ENCODE results near the gene HOTAIR.

Gene HOTAIR

DNA sequence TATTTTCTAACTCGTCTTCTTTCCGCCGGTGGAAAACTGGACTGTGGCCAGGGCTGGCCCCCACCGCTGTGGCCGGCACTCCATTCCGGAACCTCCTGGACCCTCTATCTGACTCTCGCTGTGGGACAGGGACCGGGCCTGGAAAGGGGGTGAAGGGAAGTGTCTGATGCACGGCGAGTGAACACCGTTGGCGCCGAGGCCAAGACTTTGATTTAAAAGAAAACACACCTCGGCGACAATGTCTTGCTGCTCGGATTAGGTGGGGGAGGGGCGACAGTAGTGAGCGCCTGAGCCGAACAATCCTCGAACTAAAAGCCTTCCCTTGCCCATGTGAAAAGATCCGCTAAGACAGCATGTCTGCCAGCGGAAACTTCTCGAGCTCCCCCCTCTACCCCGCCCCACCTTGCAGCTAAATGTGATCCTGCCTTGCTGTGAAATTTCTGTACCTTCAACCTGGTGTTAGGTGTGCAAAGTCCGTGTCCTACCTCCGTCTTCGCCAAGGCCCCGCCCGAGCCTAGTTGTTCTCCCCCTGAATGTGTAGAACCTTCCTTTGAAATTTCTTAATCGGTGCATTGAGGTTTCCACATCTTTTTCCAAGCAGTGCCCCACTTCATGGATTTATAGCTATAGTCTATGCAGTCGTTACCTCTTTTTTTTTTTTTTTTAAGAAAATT, 862 bp upstream of the HOTAIR start:
- no peak for DNase-seq (ENCODE audit: extremely low spot score)
- POLR2A ChIA-PET, result interaction anchor here (0.9 to 1.9 kb wide), 9 partner anchors 8 to 304 kb away, joined by 3 to 9 read pairs (median 4); partner anchors contain the start of genes CBX5, HNRNPA1, HOXC12 and HOXC4
- CTCF ChIA-PET, result interaction anchor here (0.8 to 1.4 kb wide), 7 partner anchors 9 to 404 kb away, joined by 3 to 8 read pairs (median 3); partner anchors contain the start of genes HOXC10, HOXC13 and HOXC9
- TF ChIP-seq TARDBP (IDR thresholded peaks at IDR 0.05) (no peak), L3MBTL2 (conservative IDR thresholded peaks at IDR 0.05) (peak; percentile 67)

DNA sequence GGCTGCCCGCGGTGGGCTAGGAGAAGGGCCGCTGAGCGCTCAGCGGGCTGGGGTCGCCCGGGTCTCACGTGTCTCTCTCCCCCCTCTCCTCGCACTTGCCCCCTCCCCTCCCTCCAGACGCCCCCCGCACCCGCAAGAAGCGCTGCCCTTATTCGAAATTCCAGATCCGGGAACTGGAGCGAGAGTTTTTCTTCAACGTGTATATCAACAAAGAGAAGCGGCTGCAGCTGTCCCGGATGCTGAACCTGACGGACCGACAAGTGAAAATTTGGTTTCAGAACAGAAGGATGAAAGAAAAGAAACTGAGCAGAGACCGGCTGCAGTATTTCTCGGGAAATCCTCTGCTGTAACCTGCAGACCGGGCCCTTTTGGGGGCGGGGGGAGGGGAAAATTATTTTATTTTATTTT, 314 bp upstream of the HOTAIR start:
- CTCF ChIA-PET, result interaction anchor here (1.2 kb wide), 1 partner anchor 13 kb away, joined by 3 read pairs; no protein-coding TSS in a partner anchor
- TF ChIP-seq BHLHE40 (IDR thresholded peaks at IDR 0.05; ENCODE audit: borderline replicate concordance) (no peak), ZNF384 (IDR thresholded peaks at IDR 0.05) (no peak)
- POLR2A ChIA-PET, result interaction anchor here (1.7 kb wide), 2 partner anchors 11 to 20 kb away, joined by 4 to 7 read pairs; partner anchors contain the start of gene HOXC12
- DNase-seq (ENCODE audit: extremely low spot score), result no peak

DNA sequence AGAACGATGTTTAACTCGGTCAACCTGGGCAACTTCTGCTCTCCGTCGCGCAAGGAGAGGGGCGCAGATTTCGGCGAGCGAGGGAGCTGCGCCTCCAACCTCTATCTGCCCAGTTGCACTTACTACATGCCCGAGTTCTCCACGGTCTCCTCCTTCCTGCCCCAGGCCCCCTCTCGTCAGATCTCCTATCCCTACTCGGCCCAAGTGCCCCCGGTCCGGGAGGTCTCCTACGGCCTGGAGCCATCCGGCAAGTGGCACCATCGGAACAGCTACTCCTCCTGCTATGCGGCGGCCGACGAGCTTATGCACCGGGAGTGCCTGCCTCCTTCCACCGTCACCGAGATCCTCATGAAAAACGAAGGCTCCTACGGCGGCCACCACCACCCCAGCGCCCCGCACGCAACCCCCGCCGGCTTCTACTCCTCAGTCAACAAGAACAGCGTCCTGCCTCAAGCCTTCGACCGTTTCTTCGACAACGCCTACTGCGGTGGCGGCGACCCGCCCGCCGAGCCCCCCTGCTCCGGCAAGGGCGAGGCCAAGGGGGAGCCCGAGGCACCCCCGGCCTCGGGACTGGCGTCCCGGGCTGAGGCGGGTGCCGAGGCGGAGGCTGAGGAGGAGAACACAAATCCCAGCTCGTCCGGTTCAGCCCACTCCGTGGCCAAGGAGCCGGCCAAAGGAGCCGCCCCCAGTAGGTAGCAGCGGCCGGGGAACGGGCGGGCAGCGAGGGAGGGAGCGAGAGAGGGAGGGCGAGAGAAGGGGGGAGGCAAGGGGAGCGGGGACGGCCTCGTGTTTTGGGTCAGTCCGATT, 1.3 kb downstream of the HOTAIR start:
- ChIA-PET POLR2A (interaction anchor here (1.1 to 1.9 kb wide), 7 partner anchors 8 to 34 kb away, joined by 3 to 6 read pairs (median 3); partner anchors contain the start of gene HOXC10), CTCF (interaction anchor here (0.8 kb wide), 1 partner anchor 169 kb away, joined by 3 read pairs; no protein-coding TSS in a partner anchor)
- TF ChIP-seq, protein P1, sequence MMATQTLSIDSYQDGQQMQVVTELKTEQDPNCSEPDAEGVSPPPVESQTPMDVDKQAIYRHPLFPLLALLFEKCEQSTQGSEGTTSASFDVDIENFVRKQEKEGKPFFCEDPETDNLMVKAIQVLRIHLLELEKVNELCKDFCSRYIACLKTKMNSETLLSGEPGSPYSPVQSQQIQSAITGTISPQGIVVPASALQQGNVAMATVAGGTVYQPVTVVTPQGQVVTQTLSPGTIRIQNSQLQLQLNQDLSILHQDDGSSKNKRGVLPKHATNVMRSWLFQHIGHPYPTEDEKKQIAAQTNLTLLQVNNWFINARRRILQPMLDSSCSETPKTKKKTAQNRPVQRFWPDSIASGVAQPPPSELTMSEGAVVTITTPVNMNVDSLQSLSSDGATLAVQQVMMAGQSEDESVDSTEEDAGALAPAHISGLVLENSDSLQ (IDR thresholded peaks at IDR 0.05), result no peak
- peak; percentile 41 for TF ChIP-seq L3MBTL2 (conservative IDR thresholded peaks at IDR 0.05)
- TF ChIP-seq SP1 (IDR thresholded peaks at IDR 0.05), result no peak
- DNase-seq (ENCODE audit: extremely low spot score), result no peak

DNA sequence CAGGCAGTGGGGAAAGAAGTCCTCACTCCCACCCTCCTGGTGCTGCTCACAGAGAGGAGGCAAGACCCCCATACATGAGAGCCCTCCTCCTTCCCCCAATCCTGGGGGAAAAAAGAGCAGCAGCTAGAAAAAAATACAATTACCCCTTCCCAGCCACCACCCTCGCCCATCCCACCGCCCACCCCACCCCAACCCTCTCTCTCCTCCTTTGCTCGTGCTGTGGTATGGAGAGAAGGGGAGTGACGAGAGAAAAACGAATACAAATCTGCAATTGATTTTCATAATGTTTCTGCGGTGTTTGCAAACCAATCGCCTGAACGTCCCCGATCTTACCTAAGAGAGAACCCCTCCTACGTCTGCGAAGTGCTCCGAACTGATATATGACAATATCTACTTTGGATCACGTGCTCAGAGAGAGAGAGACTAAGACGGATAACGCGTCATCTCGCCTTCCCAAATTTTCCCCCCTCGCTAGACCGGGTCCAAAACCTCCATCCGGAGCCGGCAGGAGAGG, 2.0 kb downstream of the HOTAIR start, which contains the start of gene HOXC11:
TSS of gene HOXC11 (plus strand) at position 405 of the 514 bp plus-strand sequence. CDS start 116 bp downstream, outside the sequence.
- ChIA-PET CTCF (interaction anchor here (0.6 to 0.8 kb wide), 2 partner anchors 168 to 230 kb away, joined by 3 to 4 read pairs; no protein-coding TSS in a partner anchor), POLR2A (interaction anchor here (1.1 to 1.9 kb wide), 4 partner anchors 10 to 20 kb away, joined by 3 to 5 read pairs (median 4); partner anchors contain the start of gene HOXC10)
- DNase-seq (ENCODE audit: extremely low spot score), result no peak
- TF ChIP-seq SUZ12 (IDR thresholded peaks at IDR 0.05) (no peak), L3MBTL2 (conservative IDR thresholded peaks at IDR 0.05) (peak; percentile 67)

DNA sequence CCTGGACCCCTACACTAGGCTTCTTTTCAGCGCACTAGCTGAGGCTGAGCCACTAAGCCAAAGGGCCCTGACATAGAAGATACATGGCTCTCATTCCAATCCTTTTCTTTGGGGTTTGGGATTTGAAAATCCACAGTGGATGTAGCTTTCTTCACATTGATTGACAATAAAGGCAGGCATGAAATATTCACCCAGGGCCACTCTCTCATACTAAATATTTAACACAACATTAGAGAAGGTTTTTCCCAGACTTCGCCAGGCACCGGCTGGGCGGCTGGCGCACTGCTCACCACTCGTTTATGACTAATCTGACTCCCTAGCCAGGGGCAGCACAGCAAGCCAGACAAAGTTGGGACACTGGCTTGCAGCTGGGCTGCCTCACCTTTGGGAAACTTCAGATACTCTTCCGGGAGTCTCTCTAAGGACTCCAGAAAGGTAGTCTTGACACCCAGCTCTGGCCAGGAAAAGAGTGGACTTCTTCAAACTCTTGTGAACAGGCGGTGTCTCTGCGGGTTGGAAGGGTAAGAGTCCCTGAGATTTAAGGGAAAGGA, 2.5 kb downstream of the HOTAIR start:
- POLR2A ChIA-PET, result interaction anchor here (0.8 to 1.9 kb wide), 3 partner anchors 10 to 132 kb away, joined by 3 to 5 read pairs (median 5); partner anchors contain the start of gene HOXC10
- CTCF ChIA-PET, result interaction anchor here (0.6 kb wide), 2 partner anchors 230 to 244 kb away, joined by 4 read pairs; no protein-coding TSS in a partner anchor
- TF ChIP-seq L3MBTL2 (conservative IDR thresholded peaks at IDR 0.05) (no peak), NFRKB (IDR thresholded peaks at IDR 0.05) (no peak), LEF1 (IDR thresholded peaks at IDR 0.05; ENCODE audit: borderline replicate concordance) (no peak), HDGF (IDR thresholded peaks at IDR 0.05; ENCODE audit: borderline replicate concordance) (no peak), FOXK2 (IDR thresholded peaks at IDR 0.05) (no peak), FOXA1 (IDR thresholded peaks at IDR 0.05) (no peak), ARNT (IDR thresholded peaks at IDR 0.05) (no peak), TARDBP (IDR thresholded peaks at IDR 0.05) (no peak)
- no peak for DNase-seq (ENCODE audit: extremely low spot score)

DNA sequence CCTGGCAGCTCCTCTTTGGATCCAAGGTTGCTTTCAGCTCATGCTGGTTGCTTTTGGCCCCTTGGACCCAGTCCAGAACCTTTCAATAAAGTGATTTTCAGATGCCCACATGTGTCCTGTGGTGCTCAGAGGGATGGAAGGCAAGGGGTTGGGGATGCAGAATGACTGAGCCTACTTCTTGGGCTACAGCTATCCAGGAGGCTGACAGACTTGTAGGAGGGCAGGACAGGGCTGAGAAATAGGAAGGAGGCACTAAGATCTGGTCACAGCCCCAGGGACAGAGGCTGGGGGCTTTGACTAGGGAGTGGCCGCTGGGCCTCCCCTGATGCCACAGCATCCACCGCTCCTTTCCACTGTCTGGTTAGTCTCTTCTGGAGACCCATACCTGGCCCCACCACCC, 3.1 kb downstream of the HOTAIR start:
- no peak for TF ChIP-seq HDGF (IDR thresholded peaks at IDR 0.05; ENCODE audit: borderline replicate concordance)
- TF ChIP-seq ARNT (IDR thresholded peaks at IDR 0.05), result no peak
- TF ChIP-seq LEF1 (IDR thresholded peaks at IDR 0.05; ENCODE audit: borderline replicate concordance), result no peak
- TF ChIP-seq CTBP1 (IDR thresholded peaks at IDR 0.05; ENCODE audit: borderline replicate concordance), result no peak
- TF ChIP-seq FOXK2 (IDR thresholded peaks at IDR 0.05), result no peak
- no peak for TF ChIP-seq ELF4 (IDR thresholded peaks at IDR 0.05)
- TF ChIP-seq, protein P1 (IDR thresholded peaks at IDR 0.05), result no peak
- no peak for TF ChIP-seq ZNF384 (IDR thresholded peaks at IDR 0.05)
- TF ChIP-seq L3MBTL2 (conservative IDR thresholded peaks at IDR 0.05), result no peak
- no peak for TF ChIP-seq NFRKB (IDR thresholded peaks at IDR 0.05)
- TF ChIP-seq FOXA1 (IDR thresholded peaks at IDR 0.05), result no peak
- no peak for DNase-seq (ENCODE audit: extremely low spot score)
- ChIA-PET CTCF (interaction anchor here (0.6 to 0.7 kb wide), 3 partner anchors 27 to 245 kb away, joined by 3 to 4 read pairs (median 3); partner anchors contain the start of gene HOXC5), POLR2A (interaction anchor here (0.8 kb wide), 1 partner anchor 132 kb away, joined by 3 read pairs; no protein-coding TSS in a partner anchor)

DNA sequence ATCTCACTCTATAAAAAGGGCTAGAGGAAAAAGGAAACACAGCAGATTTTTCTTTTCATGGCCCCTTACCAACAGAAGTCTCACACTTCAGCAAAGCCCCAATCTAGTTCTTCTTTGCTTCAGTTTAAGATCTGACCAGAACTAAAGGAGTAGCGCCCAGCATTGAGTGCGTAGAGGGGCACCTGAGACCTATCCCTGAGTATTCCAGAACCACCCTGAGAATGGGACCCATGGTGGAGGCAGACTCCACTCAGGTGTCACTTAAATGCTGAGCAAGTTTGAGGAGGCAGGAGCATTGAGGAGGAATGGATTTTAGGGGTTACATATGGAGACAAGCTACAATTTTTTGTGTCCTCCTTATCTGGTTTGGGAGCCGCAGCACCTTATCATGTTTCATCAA, 3.6 kb downstream of the HOTAIR start:
- POLR2A ChIA-PET, result interaction anchor here (0.8 kb wide), 1 partner anchor 131 kb away, joined by 3 read pairs; no protein-coding TSS in a partner anchor
- DNase-seq (ENCODE audit: extremely low spot score), result no peak
- CTCF ChIA-PET, result interaction anchor here (0.6 to 1.2 kb wide), 3 partner anchors 26 to 281 kb away, joined by 3 read pairs; partner anchors contain the start of gene HOXC5
- TF ChIP-seq SUZ12 (IDR thresholded peaks at IDR 0.05), result no peak
- no peak for TF ChIP-seq L3MBTL2 (conservative IDR thresholded peaks at IDR 0.05)
- TF ChIP-seq FOXK2 (IDR thresholded peaks at IDR 0.05), result no peak
- TF ChIP-seq LEF1 (IDR thresholded peaks at IDR 0.05; ENCODE audit: borderline replicate concordance), result no peak
- TF ChIP-seq FOXA1 (IDR thresholded peaks at IDR 0.05), result no peak
- no peak for TF ChIP-seq NFRKB (IDR thresholded peaks at IDR 0.05)
- no peak for TF ChIP-seq SP1 (IDR thresholded peaks at IDR 0.05)
- no peak for TF ChIP-seq BHLHE40 (IDR thresholded peaks at IDR 0.05; ENCODE audit: borderline replicate concordance)
- TF ChIP-seq CTBP1 (IDR thresholded peaks at IDR 0.05; ENCODE audit: borderline replicate concordance), result no peak
- TF ChIP-seq, protein P1 (IDR thresholded peaks at IDR 0.05), result no peak
- no peak for TF ChIP-seq ELF4 (IDR thresholded peaks at IDR 0.05)
- no peak for TF ChIP-seq FOXM1 (IDR thresholded peaks at IDR 0.05; ENCODE audit: borderline replicate concordance)
- TF ChIP-seq TARDBP (IDR thresholded peaks at IDR 0.05), result no peak
- no peak for TF ChIP-seq ZNF384 (IDR thresholded peaks at IDR 0.05)
- no peak for TF ChIP-seq ARNT (IDR thresholded peaks at IDR 0.05)
- TF ChIP-seq HDGF (IDR thresholded peaks at IDR 0.05; ENCODE audit: borderline replicate concordance), result no peak

Measured in HEK293T (cell line).